Measurements from ENCODE around the gene KDELR1.

DNA sequence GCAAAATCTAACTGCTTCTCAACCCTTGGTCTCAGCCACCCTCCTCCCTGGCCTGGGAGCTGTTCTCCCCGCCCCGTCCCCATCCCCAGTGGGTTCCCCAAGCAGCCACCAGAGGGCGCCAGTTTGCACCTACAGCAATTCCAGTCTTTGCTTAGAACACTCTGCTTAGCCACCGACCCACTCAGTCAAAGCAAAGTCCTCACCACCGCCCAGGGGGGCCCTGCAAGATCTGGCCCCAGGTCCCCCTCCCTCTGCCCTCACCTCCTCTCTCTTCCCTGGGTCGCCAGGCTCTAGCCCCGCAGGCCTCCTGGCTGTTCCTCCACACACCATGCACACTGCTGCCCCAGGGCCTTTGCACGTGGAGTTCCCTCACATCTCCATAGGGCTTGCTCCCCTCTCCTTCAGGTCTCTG lies 40.0 kb downstream of the KDELR1 start:
- no peak for TF ChIP-seq GATA2 (IDR thresholded peaks at IDR 0.05; ENCODE audit: low read depth, low read length)
- TF ChIP-seq GATA3 (IDR thresholded peaks at IDR 0.05; ENCODE audit: low read depth, low read length), result no peak

All from SH-SY5Y (cell line).